ENCODE data around the gene KCNC1.
A peak's percentile ranks its signal among the peaks of the same experiment; 100 is the strongest.

KCNC1 gene

GRCh38 chr11:17765356-17766072 lies 30.9 kb downstream of the KCNC1 start:
- no peak for DNase-seq
- in situ Hi-C loops (cut with HindIII; ENCODE audit: low pct_ligation_motif_present, low sequenced_read_pairs) = no loop called here
- no peak for TF ChIP-seq CTCF (IDR thresholded peaks at IDR 0.05; ENCODE audit: low read depth, low read length, missing control alignments)

GRCh38 chr11:17766073-17766359 lies 31.4 kb downstream of the KCNC1 start:
- Histone ChIP-seq H3K4me3 (ENCODE audit: low read depth, low read length) (no peak overlapping the region), H3K27ac (no peak overlapping the region), H3K36me3 (replicated peaks) (no peaks in the 10 kb centered on the region), H3K27me3 (replicated peaks) (no peaks in the 10 kb centered on the region)
- TF ChIP-seq CTCF (IDR thresholded peaks at IDR 0.05; ENCODE audit: low read depth, low read length, missing control alignments) = no peak
- DNase-seq = no peak
- in situ Hi-C loops (cut with HindIII; ENCODE audit: low pct_ligation_motif_present, low sequenced_read_pairs) = no loop called here

More at GRCh38 chr11:17765356-17766072, 30.9 kb downstream of the KCNC1 start:
- Histone ChIP-seq H3K36me3 (replicated peaks) (no peaks in the 10 kb centered on the region), H3K4me3 (ENCODE audit: low read depth, low read length) (no peak overlapping the region), H3K27me3 (replicated peaks) (no peaks in the 10 kb centered on the region), H3K27ac (no peak overlapping the region)

- no peak overlapping the region for H3K4me3 ChIP-seq (ENCODE audit: low read depth, low read length)
- no peak for DNase-seq
- TF ChIP-seq CTCF (IDR thresholded peaks at IDR 0.05; ENCODE audit: low read depth, low read length, missing control alignments) = peak; percentile 47
- H3K36me3 ChIP-seq (replicated peaks) = no peaks in the 10 kb centered on the region
- no peaks in the 10 kb centered on the region for H3K27me3 ChIP-seq (replicated peaks)
- H3K27ac ChIP-seq = no peak overlapping the region
- in situ Hi-C loops (cut with HindIII; ENCODE audit: low pct_ligation_motif_present, low sequenced_read_pairs) = no loop called here
These were observed 32.0 kb downstream of the KCNC1 start for GRCh38 chr11:17766590-17766989.

GRCh38 chr11:17767301-17767885 lies 32.8 kb downstream of the KCNC1 start:
- in situ Hi-C loops (cut with HindIII; ENCODE audit: low pct_ligation_motif_present, low sequenced_read_pairs) = no loop called here
- no peaks in the 10 kb centered on the region for H3K36me3 ChIP-seq (replicated peaks)
- no peaks in the 10 kb centered on the region for H3K27me3 ChIP-seq (replicated peaks)
- peak; percentile 29 for DNase-seq
- no peak overlapping the region for H3K27ac ChIP-seq
- H3K4me3 ChIP-seq (ENCODE audit: low read depth, low read length) = no peak overlapping the region
- no peak for TF ChIP-seq CTCF (IDR thresholded peaks at IDR 0.05; ENCODE audit: low read depth, low read length, missing control alignments)

- no peak overlapping the region for H3K27ac ChIP-seq
- no peak for DNase-seq
- no peaks in the 10 kb centered on the region for H3K36me3 ChIP-seq (replicated peaks)
- TF ChIP-seq CTCF (IDR thresholded peaks at IDR 0.05; ENCODE audit: low read depth, low read length, missing control alignments) = no peak
- no peaks in the 10 kb centered on the region for H3K27me3 ChIP-seq (replicated peaks)
- no peak overlapping the region for H3K4me3 ChIP-seq (ENCODE audit: low read depth, low read length)
- in situ Hi-C loops (cut with HindIII; ENCODE audit: low pct_ligation_motif_present, low sequenced_read_pairs) = no loop called here
These were observed 33.3 kb downstream of the KCNC1 start for GRCh38 chr11:17767914-17768313.

- TF ChIP-seq CTCF (IDR thresholded peaks at IDR 0.05; ENCODE audit: low read depth, low read length, missing control alignments) = no peak
- in situ Hi-C loops (cut with HindIII; ENCODE audit: low pct_ligation_motif_present, low sequenced_read_pairs) = no loop called here
- Histone ChIP-seq H3K27ac (no peak overlapping the region), H3K36me3 (replicated peaks) (no peaks in the 10 kb centered on the region), H3K27me3 (replicated peaks) (no peaks in the 10 kb centered on the region), H3K4me3 (ENCODE audit: low read depth, low read length) (no peak overlapping the region)
- no peak for DNase-seq
These were observed 34.0 kb downstream of the KCNC1 start for GRCh38 chr11:17768547-17768946.
